ENCODE results near the gene ALKAL2.
A peak's percentile ranks its signal among the peaks of the same experiment; 100 is the strongest.

Gene ALKAL2

DNA sequence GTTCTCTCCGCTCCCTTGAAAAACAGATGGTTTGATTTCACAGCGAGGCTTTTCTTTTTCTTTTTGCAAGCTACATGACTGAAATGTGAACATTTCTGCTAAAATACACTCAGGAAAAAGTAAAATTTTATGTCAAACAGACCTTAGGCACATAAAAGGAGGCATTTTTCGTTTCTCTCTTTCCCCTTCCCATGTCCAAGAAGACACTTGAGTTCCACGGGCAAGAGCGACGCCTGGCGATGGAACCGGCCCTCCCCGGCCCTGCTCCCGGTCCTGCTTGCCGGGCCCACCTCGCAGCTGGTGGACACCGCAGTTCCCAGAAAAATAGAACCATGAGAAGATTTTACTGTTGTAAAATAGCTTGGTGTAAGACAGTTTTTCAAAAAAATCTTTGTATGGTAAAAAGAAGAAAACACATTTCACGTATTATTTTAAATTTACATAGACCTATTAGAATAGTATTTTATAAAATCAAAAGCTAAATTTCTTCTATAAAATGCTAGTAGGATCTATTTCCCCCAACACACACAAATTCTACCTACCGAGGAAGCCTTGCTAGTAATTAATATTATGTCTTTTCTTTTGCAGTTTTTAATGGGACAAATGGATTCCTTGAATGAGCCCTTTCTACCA lies 2.3 kb upstream of the ALKAL2 start:
- TF ChIP-seq EP300 (IDR thresholded peaks at IDR 0.05; ENCODE audit: borderline replicate concordance) (no peak), NFIC (IDR thresholded peaks at IDR 0.05) (no peak), CREB1 (IDR thresholded peaks at IDR 0.05; ENCODE audit: low read depth) (no peak), ZBTB7A (IDR thresholded peaks at IDR 0.05; ENCODE audit: low read depth) (no peak), YY1 (IDR thresholded peaks at IDR 0.05; ENCODE audit: low read depth) (no peak), TEAD4 (IDR thresholded peaks at IDR 0.05) (no peak), EGR1 (IDR thresholded peaks at IDR 0.05) (no peak), RAD21 (IDR thresholded peaks at IDR 0.05; ENCODE audit: low read depth) (no peak), TCF12 (IDR thresholded peaks at IDR 0.05; ENCODE audit: low read depth) (no peak), TAF1 (IDR thresholded peaks at IDR 0.05; ENCODE audit: low read depth) (no peak), CEBPB (IDR thresholded peaks at IDR 0.05) (no peak), FOXM1 (IDR thresholded peaks at IDR 0.05; ENCODE audit: borderline replicate concordance, low read depth) (no peak)
- TF ChIP-seq, protein P1, sequence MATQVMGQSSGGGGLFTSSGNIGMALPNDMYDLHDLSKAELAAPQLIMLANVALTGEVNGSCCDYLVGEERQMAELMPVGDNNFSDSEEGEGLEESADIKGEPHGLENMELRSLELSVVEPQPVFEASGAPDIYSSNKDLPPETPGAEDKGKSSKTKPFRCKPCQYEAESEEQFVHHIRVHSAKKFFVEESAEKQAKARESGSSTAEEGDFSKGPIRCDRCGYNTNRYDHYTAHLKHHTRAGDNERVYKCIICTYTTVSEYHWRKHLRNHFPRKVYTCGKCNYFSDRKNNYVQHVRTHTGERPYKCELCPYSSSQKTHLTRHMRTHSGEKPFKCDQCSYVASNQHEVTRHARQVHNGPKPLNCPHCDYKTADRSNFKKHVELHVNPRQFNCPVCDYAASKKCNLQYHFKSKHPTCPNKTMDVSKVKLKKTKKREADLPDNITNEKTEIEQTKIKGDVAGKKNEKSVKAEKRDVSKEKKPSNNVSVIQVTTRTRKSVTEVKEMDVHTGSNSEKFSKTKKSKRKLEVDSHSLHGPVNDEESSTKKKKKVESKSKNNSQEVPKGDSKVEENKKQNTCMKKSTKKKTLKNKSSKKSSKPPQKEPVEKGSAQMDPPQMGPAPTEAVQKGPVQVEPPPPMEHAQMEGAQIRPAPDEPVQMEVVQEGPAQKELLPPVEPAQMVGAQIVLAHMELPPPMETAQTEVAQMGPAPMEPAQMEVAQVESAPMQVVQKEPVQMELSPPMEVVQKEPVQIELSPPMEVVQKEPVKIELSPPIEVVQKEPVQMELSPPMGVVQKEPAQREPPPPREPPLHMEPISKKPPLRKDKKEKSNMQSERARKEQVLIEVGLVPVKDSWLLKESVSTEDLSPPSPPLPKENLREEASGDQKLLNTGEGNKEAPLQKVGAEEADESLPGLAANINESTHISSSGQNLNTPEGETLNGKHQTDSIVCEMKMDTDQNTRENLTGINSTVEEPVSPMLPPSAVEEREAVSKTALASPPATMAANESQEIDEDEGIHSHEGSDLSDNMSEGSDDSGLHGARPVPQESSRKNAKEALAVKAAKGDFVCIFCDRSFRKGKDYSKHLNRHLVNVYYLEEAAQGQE (IDR thresholded peaks at IDR 0.05; ENCODE audit: low read depth) = no peak
- TF ChIP-seq, protein P2, sequence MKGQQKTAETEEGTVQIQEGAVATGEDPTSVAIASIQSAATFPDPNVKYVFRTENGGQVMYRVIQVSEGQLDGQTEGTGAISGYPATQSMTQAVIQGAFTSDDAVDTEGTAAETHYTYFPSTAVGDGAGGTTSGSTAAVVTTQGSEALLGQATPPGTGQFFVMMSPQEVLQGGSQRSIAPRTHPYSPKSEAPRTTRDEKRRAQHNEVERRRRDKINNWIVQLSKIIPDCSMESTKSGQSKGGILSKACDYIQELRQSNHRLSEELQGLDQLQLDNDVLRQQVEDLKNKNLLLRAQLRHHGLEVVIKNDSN (IDR thresholded peaks at IDR 0.05) = no peak
- TF ChIP-seq, protein P3, sequence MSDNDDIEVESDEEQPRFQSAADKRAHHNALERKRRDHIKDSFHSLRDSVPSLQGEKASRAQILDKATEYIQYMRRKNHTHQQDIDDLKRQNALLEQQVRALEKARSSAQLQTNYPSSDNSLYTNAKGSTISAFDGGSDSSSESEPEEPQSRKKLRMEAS (IDR thresholded peaks at IDR 0.05) = no peak

DNA sequence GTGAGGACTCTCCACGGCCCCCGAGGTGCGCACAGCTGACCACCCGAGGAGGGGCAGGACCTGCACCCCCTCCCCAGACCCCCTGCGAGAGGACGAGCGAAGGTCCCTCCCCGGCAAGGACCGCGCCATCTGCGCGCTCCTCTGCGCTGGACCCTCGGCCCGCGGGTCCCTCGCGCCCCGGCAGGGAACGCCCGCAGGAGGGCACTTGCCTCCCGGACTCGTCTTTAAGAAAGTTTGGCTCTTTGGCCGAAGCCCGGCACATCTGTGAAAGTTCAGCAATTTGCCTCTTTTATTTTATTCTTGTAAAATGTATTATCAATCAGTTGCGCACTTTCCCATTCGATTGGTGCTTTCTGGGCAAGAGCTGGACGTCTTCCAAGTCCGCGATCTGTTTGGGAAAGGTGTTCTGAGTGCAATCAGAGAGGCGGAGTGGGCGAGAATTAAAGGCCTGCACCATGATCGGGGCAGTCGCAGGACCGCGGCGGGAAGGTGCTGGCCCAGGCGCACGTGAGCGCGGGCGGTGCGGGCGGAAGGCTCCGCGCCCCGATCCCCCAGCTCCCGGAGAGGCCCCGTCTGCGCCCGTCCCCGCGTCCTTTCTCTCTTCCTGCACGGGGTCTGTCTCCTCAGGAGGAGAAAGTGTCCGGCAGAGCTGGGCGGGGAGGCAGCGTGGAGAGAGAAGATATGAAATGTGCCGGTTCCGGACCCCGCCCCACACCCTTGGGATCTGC lies 1.6 kb upstream of the ALKAL2 start:
- TF ChIP-seq NFIC (IDR thresholded peaks at IDR 0.05) = no peak
- no peak for TF ChIP-seq ZBTB7A (IDR thresholded peaks at IDR 0.05; ENCODE audit: low read depth)
- no peak for TF ChIP-seq CREB1 (IDR thresholded peaks at IDR 0.05; ENCODE audit: low read depth)

DNA sequence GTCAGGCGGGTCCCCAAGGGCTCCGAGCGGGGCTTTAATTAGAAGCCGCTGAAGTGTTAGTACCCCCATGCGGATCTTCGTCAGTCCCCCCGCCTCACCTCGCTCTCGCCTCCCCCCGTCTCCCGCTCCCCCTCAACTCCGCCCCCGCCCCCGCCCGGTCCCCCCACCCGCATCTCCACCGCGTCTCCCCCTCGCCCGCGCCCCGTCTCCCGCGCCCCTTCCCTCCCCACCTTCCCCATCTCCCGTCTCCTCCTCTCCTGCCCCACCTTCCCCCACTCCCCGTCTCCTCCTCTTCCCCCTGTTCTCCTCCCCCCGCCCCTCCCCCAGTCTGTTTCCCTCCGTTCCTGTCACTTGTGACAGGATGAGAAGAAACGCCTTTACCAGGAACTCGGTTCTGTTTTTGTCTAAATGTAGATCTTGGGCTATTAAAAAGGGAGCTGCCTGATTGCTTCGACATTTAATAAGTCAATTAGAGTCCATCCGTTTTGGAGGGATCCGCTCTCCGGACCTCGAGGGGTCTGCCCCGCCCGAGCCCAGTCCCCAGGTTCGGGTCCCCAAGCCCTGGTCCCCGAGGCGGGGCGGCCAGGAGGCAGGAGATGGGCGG lies 969 bp upstream of the ALKAL2 start:
- TF ChIP-seq CEBPB (IDR thresholded peaks at IDR 0.05) = no peak
- TF ChIP-seq, protein P2 (IDR thresholded peaks at IDR 0.05) = no peak
- TF ChIP-seq TAF1 (IDR thresholded peaks at IDR 0.05; ENCODE audit: low read depth) = no peak
- no peak for TF ChIP-seq CREB1 (IDR thresholded peaks at IDR 0.05; ENCODE audit: low read depth)
- no peak for TF ChIP-seq EP300 (IDR thresholded peaks at IDR 0.05; ENCODE audit: borderline replicate concordance)
- TF ChIP-seq YY1 (IDR thresholded peaks at IDR 0.05; ENCODE audit: low read depth) = no peak
- no peak for TF ChIP-seq EGR1 (IDR thresholded peaks at IDR 0.05)
- no peak for TF ChIP-seq NFIC (IDR thresholded peaks at IDR 0.05)
- TF ChIP-seq, protein P3 (IDR thresholded peaks at IDR 0.05) = no peak
- no peak for TF ChIP-seq ZBTB7A (IDR thresholded peaks at IDR 0.05; ENCODE audit: low read depth)
- TF ChIP-seq RAD21 (IDR thresholded peaks at IDR 0.05; ENCODE audit: low read depth) = no peak

DNA sequence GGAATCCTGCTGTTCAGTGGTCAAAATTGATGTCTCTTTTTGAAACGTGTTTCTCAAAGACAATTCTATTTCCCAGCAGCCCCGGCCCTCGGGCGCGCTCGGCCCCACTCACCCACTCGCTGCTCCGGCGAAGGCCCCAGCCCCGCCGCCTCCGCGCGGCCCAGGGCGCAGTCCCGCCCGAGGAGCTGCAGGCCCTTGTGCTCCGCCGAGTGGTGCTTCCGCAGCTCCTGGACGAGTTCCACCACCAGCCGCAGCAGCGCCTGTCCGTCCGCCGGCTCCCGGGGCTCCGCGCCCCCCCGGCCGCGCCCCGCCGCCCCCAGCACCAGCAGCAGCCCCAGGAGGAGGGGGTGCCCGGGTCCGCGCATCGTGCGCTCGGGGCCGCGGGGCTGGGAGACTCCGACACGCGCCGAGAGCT lies 413 bp downstream of the ALKAL2 start:
- TF ChIP-seq, protein P2 (IDR thresholded peaks at IDR 0.05) = no peak
- no peak for TF ChIP-seq NFIC (IDR thresholded peaks at IDR 0.05)
- TF ChIP-seq CEBPB (IDR thresholded peaks at IDR 0.05) = no peak
- no peak for TF ChIP-seq YY1 (IDR thresholded peaks at IDR 0.05; ENCODE audit: low read depth)
- 0 out of 2 replicates have a peak, but pooled peaks have one; percentile 22 for TF ChIP-seq ZBTB7A (IDR thresholded peaks at IDR 0.05; ENCODE audit: low read depth)
- TF ChIP-seq, protein P1 (IDR thresholded peaks at IDR 0.05; ENCODE audit: low read depth) = no peak
- TF ChIP-seq EP300 (IDR thresholded peaks at IDR 0.05; ENCODE audit: borderline replicate concordance) = no peak

DNA sequence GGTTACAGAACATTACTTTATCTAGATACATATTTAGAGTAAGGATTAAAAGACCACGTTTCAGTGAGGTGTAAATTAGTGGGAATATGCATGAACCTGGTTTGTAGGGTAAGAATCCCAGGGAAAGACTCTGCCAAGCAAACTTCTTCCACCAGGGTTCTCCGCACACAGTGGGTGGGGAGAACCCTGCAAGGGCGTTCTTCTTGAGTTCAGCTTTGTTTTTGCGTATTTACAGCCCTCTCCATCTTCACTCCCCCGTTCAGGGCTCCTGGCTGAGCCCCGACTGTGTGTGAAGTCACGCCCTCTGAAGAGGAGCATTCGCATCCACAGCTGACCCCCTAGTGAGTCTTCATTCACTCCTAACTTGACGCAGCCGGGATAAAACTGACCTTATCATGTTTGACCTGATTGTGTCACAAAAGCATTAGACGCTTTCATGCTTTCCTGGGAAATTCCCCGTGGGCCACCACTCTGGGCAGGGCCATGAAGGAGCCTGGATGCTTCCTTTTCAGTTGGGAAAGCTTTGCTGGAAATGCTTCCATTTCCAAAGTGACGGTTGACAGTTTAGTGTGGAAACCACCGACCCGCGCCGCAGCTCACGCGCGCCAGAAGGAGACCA lies 1.0 kb downstream of the ALKAL2 start:
- TF ChIP-seq TCF12 (IDR thresholded peaks at IDR 0.05; ENCODE audit: low read depth) = no peak
- no peak for TF ChIP-seq EGR1 (IDR thresholded peaks at IDR 0.05)
- no peak for TF ChIP-seq NFIC (IDR thresholded peaks at IDR 0.05)
- TF ChIP-seq RAD21 (IDR thresholded peaks at IDR 0.05; ENCODE audit: low read depth) = no peak
- no peak for TF ChIP-seq YY1 (IDR thresholded peaks at IDR 0.05; ENCODE audit: low read depth)
- no peak for TF ChIP-seq TAF1 (IDR thresholded peaks at IDR 0.05; ENCODE audit: low read depth)
- TF ChIP-seq, protein P3 (IDR thresholded peaks at IDR 0.05) = no peak
- TF ChIP-seq ZBTB7A (IDR thresholded peaks at IDR 0.05; ENCODE audit: low read depth) = no peak
- TF ChIP-seq CREB1 (IDR thresholded peaks at IDR 0.05; ENCODE audit: low read depth) = no peak
- TF ChIP-seq EP300 (IDR thresholded peaks at IDR 0.05; ENCODE audit: borderline replicate concordance) = no peak
- no peak for TF ChIP-seq CEBPB (IDR thresholded peaks at IDR 0.05)
- TF ChIP-seq, protein P2 (IDR thresholded peaks at IDR 0.05) = no peak
- TF ChIP-seq, protein P1 (IDR thresholded peaks at IDR 0.05; ENCODE audit: low read depth) = no peak
- TF ChIP-seq FOXM1 (IDR thresholded peaks at IDR 0.05; ENCODE audit: borderline replicate concordance, low read depth) = no peak
- no peak for TF ChIP-seq TEAD4 (IDR thresholded peaks at IDR 0.05)

Data from Ishikawa (cell line).